B cell (primary cell): ENCODE measurements around the gene IGF1. TPM values are rescaled to one million over a fixed set of nuclear protein-coding genes. Genes with fewer than 3 reads are reported as not detected.

Experiments used
- ATAC-seq: fragments of 200-7000 bp; cut with Tn5 transposase; one replicate; pipeline ENCODE4 v1.10.0; 2021; ENCODE audit warnings: low read depth, mild to moderate bottlenecking, moderate number of reproducible peaks, moderate library complexity
- CTCF ChIA-PET: fragments of 350-600 bp; sonication (Branson Sonifier 250); formaldehyde crosslinking; loops from one replicate; lab custom pipeline; 2021; ENCODE audit warnings: antibody characterized with exemption, inconsistent platforms; lab: Charles Lee
- POLR2A ChIA-PET: fragments of 350-600 bp; sonication (Branson Sonifier 250); formaldehyde crosslinking; loops from one replicate; lab custom pipeline; 2021; ENCODE audit warnings: antibody characterized with exemption; lab: Charles Lee
- DNase-seq: peaks from one replicate; pipeline ENCODE4 v3.0.0; 2013
- H2AFZ ChIP-seq: 2 replicates; pipeline ENCODE4 v1.6.1; 2012; ENCODE audit warnings: mild to moderate bottlenecking, low read depth, low read length; ENCODE audit not compliant: insufficient read depth, poor library complexity, severe bottlenecking
- H3K27ac ChIP-seq, 2 donors: 1 replicate in 1 of 2; 2 replicates in 1 of 2; pipeline ENCODE4 v1.5.1; 2012 to 2013; ENCODE audit warnings: low read length in 2 of 2, mild to moderate bottlenecking in 2 of 2, moderate library complexity in 1 of 2
- H3K27me3 ChIP-seq, 4 experiments: fragments of 200-600 bp in 1 of 4; sonication (generic) in 1 of 4; replicated peaks in 1 of 4; 1 replicate in 2 of 4; 2 replicates in 2 of 4; pipeline versions ENCODE4 v1.6.1 to v1.7.0; 2013 to 2016; ENCODE audit warnings: low read length in 3 of 4, mild to moderate bottlenecking in 2 of 4, mixed read lengths in 1 of 4, moderate library complexity in 1 of 4; ENCODE audit not compliant: insufficient read depth in 4 of 4, control insufficient read depth in 3 of 4; ENCODE audit errors: control extremely low read depth in 1 of 4
- H3K36me3 ChIP-seq, 2 experiments: replicated peaks in 1 of 2; 1 replicate in 1 of 2; 2 replicates in 1 of 2; pipeline versions ENCODE4 v1.6.1 to v1.7.1; 2013; ENCODE audit warnings: low read length in 1 of 2; ENCODE audit not compliant: insufficient read depth in 2 of 2, control insufficient read depth in 1 of 2; ENCODE audit errors: control extremely low read depth in 1 of 2, extremely low read depth in 1 of 2
- H3K4me1 ChIP-seq, 2 donors: fragments of 200-600 bp in 1 of 2; sonication (generic) in 1 of 2; 1 replicate in 1 of 2; 2 replicates in 1 of 2; pipeline versions ENCODE4 v1.5.1 to v1.6.1; 2013 to 2017; ENCODE audit warnings: low read length in 2 of 2; ENCODE audit not compliant: control insufficient read depth in 2 of 2, insufficient read depth in 2 of 2
- H3K4me2 ChIP-seq: replicated peaks from 2 replicates; pipeline ENCODE3; 2012; ENCODE audit warnings: mild to moderate bottlenecking, low read depth, low read length; ENCODE audit not compliant: poor library complexity, severe bottlenecking
- H3K4me3 ChIP-seq, 5 experiments: fragments of 200-600 bp in 1 of 5; sonication (generic) in 1 of 5; 1 replicate in 3 of 5; 2 replicates in 2 of 5; pipeline versions ENCODE4 v1.5.1 to v1.7.0; 2011 to 2016; ENCODE audit warnings: low read length in 4 of 5, mild to moderate bottlenecking in 4 of 5, low read depth in 2 of 5, control low read depth in 1 of 5, moderate library complexity in 1 of 5; ENCODE audit not compliant: insufficient read depth in 1 of 5; ENCODE audit errors: control extremely low read depth in 1 of 5, extremely low read depth in 1 of 5
- H3K79me2 ChIP-seq: fragments of 200-600 bp; sonication (generic); one replicate; pipeline ENCODE4 v1.6.0; 2016; ENCODE audit warnings: low read length; ENCODE audit not compliant: control insufficient read depth, insufficient read depth
- H3K9ac ChIP-seq: fragments of 200-600 bp; sonication (generic); 2 replicates; pipeline ENCODE4 v1.6.1; 2017; ENCODE audit warnings: mild to moderate bottlenecking, low read length, moderate library complexity
- H3K9me3 ChIP-seq, 3 donors: one replicate each; pipeline versions ENCODE4 v1.6.1 to v1.7.1; 2013; ENCODE audit warnings: low read length in 2 of 3; ENCODE audit not compliant: control insufficient read depth in 2 of 3, insufficient read depth in 1 of 3; ENCODE audit errors: control extremely low read depth in 1 of 3
- H4K20me1 ChIP-seq: 2 replicates; pipeline ENCODE4 v1.6.0; 2012; ENCODE audit warnings: mild to moderate bottlenecking, low read length; ENCODE audit not compliant: insufficient read depth, control insufficient read depth, poor library complexity, severe bottlenecking
- H3K27ac Mint-ChIP-seq: one replicate; pipeline ENCODE4 v1.8.0; 2021; ENCODE audit warnings: mixed read lengths
- H3K27me3 Mint-ChIP-seq: one replicate; pipeline ENCODE4 v1.8.0; 2021; ENCODE audit warnings: mixed read lengths
- H3K4me1 Mint-ChIP-seq: one replicate; pipeline ENCODE4 v1.8.0; 2021; ENCODE audit warnings: mixed read lengths
- H3K4me3 Mint-ChIP-seq: one replicate; pipeline ENCODE4 v1.8.0; 2021; ENCODE audit warnings: mixed read lengths
- H3K9me3 Mint-ChIP-seq: one replicate; pipeline ENCODE4 v1.8.0; 2022; ENCODE audit warnings: mixed read lengths; ENCODE audit not compliant: insufficient read depth
- EZH2 ChIP-seq: IDR thresholded peaks from 2 replicates; pipeline ENCODE4 v1.6.1; 2012; ENCODE audit warnings: borderline replicate concordance, low read depth, mild to moderate bottlenecking, moderate library complexity, low read length; ENCODE audit not compliant: insufficient read depth, poor library complexity, severe bottlenecking
- WGBS: methylation state at CpG from one replicate; pipeline ENCODE4 v1.1.5; 2013; ENCODE audit warnings: missing lambda C conversion rate; ENCODE audit not compliant: insufficient coverage; 5-methylcytosine and 5-hydroxymethylcytosine counted together
- intact Hi-C: fragments of 100-400 bp; cut with micrococcal nuclease; formaldehyde crosslinking; loops from one replicate; pipeline ENCODE4 v1.10.0; 2022
- polyA plus RNA-seq: library from polyadenylated mRNA; depleted of rRNA; stranded (reverse); fragments of >200 nt; gene quantifications from 2 replicates; pipeline ENCODE4 v1.2.3, GENCODE V29; 2012
- total RNA-seq, 2 donors: library from RNA; stranded (reverse); fragments of 120-200 nt in 1 of 2; gene quantifications; 1 replicate in 1 of 2; 2 replicates in 1 of 2; pipeline versions ENCODE4 v1.2.3 to v1.2.4, GENCODE V29; 2013 to 2022
- TF ChIP-seq, protein P1 (sequence below): fragments of 200-600 bp; IDR thresholded peaks from one replicate; pipeline ENCODE4 v1.8.0; 2022; ENCODE audit warnings: antibody characterized with exemption, mild to moderate bottlenecking

The IGF1 gene
- total and polyA plus RNA-seq, 2 donors (not counting 1 experiment from before 2014, with no cell fraction given), result 0.21 TPM; not detected in 1

DNA sequence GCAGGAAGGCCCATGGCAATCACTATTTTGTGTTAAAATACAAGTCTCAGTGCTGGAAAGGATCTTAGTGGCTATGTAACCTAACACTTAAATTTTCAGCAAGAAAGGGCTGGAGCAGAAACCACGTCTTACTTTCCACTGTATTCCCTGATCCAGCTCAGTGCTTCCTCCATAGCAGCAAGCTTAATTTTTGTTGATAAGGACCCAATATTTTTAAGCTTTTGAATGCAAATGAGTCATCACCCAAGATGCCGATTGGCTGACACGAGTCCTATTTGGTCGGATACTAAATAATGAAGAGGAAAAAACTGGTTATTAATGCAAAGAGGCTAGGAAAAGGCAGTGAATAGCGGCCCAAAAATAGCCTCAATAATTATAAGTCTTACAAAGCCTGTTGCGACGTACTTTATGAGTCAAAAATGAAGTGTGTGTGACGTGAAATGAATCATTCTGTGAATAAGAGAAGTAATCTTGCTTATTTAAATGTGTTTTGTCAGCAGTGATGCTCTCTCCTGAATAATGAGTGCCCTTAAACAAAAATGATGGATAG, 46.9 kb upstream of the IGF1 start:
- Histone ChIP-seq H2AFZ (no peak overlapping the region), H3K79me2 (no peaks in the 10 kb centered on the region), H4K20me1 (no peaks in the 10 kb centered on the region), H3K27ac (no peak overlapping the region), H3K27me3 (no peaks in the 10 kb centered on the region), H3K4me3 (no peak overlapping the region), H3K9me3 (no peaks in the 10 kb centered on the region), H3K36me3 (no peaks in the 10 kb centered on the region), H3K9ac (no peak overlapping the region), H3K4me2 (no peak overlapping the region), H3K4me1 (no peaks in the 10 kb centered on the region)
- intact Hi-C loops, result no loop called here
- TF ChIP-seq, protein P1, sequence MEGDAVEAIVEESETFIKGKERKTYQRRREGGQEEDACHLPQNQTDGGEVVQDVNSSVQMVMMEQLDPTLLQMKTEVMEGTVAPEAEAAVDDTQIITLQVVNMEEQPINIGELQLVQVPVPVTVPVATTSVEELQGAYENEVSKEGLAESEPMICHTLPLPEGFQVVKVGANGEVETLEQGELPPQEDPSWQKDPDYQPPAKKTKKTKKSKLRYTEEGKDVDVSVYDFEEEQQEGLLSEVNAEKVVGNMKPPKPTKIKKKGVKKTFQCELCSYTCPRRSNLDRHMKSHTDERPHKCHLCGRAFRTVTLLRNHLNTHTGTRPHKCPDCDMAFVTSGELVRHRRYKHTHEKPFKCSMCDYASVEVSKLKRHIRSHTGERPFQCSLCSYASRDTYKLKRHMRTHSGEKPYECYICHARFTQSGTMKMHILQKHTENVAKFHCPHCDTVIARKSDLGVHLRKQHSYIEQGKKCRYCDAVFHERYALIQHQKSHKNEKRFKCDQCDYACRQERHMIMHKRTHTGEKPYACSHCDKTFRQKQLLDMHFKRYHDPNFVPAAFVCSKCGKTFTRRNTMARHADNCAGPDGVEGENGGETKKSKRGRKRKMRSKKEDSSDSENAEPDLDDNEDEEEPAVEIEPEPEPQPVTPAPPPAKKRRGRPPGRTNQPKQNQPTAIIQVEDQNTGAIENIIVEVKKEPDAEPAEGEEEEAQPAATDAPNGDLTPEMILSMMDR, result no peak
- no peak for TF ChIP-seq EZH2
- ATAC-seq, result no peak
- H3K27ac Mint-ChIP-seq, result no peak overlapping the region
- no peak for DNase-seq
- CTCF ChIA-PET, result interaction anchor here (0.6 kb wide), 1 partner anchor 338 kb away, joined by 3 read pairs; no protein-coding TSS in a partner anchor
- POLR2A ChIA-PET, result no interaction called here
- H3K9me3 Mint-ChIP-seq, result no peaks in the 10 kb centered on the region
- 80% methylated on average over 5 of the region's 8 CpGs for WGBS
- H3K4me3 Mint-ChIP-seq, result no peak overlapping the region
- H3K4me1 Mint-ChIP-seq, result no peaks in the 10 kb centered on the region
- peaks cover 15% of the 10 kb centered on the region for H3K27me3 Mint-ChIP-seq

DNA sequence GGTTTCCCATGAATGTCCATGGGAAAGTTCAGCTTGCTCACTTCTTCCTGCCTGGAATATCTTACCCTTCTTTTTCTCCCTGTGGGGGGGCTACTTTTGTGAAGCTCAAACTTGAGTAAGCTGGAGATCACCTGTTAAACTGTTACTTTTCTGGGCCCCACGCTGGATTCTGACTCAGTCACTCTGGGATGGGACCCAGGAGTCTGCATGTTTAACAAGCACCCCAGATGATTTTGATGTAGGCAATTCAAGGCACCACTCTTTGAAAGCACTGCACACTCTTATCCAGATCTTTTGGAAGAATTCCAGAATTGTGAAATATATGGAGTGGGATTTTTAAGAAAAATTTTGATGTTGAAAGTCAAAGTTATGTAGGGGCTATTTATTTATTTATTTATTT, 46.3 kb upstream of the IGF1 start:
- no peaks in the 10 kb centered on the region for H3K36me3 ChIP-seq
- no peak for ATAC-seq
- intact Hi-C loops, result no loop called here
- no peaks in the 10 kb centered on the region for H3K4me1 ChIP-seq
- no peak overlapping the region for H3K4me3 ChIP-seq
- ChIA-PET CTCF (interaction anchor here (0.6 kb wide), 1 partner anchor 339 kb away, joined by 3 read pairs; no protein-coding TSS in a partner anchor), POLR2A (no interaction called here)
- no peak for DNase-seq
- no peaks in the 10 kb centered on the region for H4K20me1 ChIP-seq
- Mint-ChIP-seq H3K9me3 (no peaks in the 10 kb centered on the region), H3K27me3 (peaks cover 15% of the 10 kb centered on the region), H3K4me3 (no peak overlapping the region), H3K27ac (no peak overlapping the region), H3K4me1 (no peaks in the 10 kb centered on the region)
- no peak overlapping the region for H3K4me2 ChIP-seq
- no peak overlapping the region for H3K27ac ChIP-seq
- no peaks in the 10 kb centered on the region for H3K27me3 ChIP-seq
- no peaks in the 10 kb centered on the region for H3K79me2 ChIP-seq
- no peaks in the 10 kb centered on the region for H3K9me3 ChIP-seq
- no peak overlapping the region for H3K9ac ChIP-seq
- no CpG with 5 or more reads among the region's 1 CpG for WGBS
- H2AFZ ChIP-seq, result no peak overlapping the region
- TF ChIP-seq, protein P1, result no peak
- TF ChIP-seq EZH2, result no peak
